ENCODE data around the gene INPP4A. TPM values are rescaled to one million over a fixed set of nuclear protein-coding genes. Genes with fewer than 3 reads are reported as not detected.

INPP4A gene
- polyA plus RNA-seq, 2 of the 4 experiments (the other 2 are of a cell fraction), result 9.4 to 16.0 TPM

- 55% methylated on average over 6 of the region's 6 CpGs for WGBS (ENCODE audit: missing lambda C conversion rate)
- TF ChIP-seq MAFK (IDR thresholded peaks at IDR 0.05; ENCODE audit: partially characterized antibody), result no peak
These were observed 162.4 kb downstream of the INPP4A start for GRCh38 chr2:98607104-98607503.

GRCh38 chr2:98607741-98608115, 163.1 kb downstream of the INPP4A start:
- ChIA-PET POLR2A (interaction anchor here (0.5 kb wide), 1 partner anchor 761 kb away, joined by 3 read pairs; no protein-coding TSS in a partner anchor), CTCF (interaction anchor here (1.9 kb wide), 1 partner anchor 39 kb away, joined by 4 read pairs; no protein-coding TSS in a partner anchor)
- TF ChIP-seq BHLHE40 (IDR thresholded peaks at IDR 0.05; ENCODE audit: low read depth, low read length) (no peak), CEBPB (IDR thresholded peaks at IDR 0.05) (peak in 1 of 2 experiments; percentile 63; a peak in 2 of 4 replicates)
- Histone ChIP-seq H3K4me1 (peaks cover 20% of the 10 kb centered on the region), H3K4me3 (peak overlapping the region; percentile 82), H3K27ac (peak overlapping the region; percentile 98 to 99), H3K9me3 (no peaks in the 10 kb centered on the region), H3K4me2 (peak overlapping the region; percentile 97)
- ATAC-seq, result peak in 1 of 2 experiments; percentile 34; a peak in 3 of 6 replicates
- FAIRE-seq, result no peak
- DNase-seq (ENCODE audit: low read depth in 1 of 2, low spot score in 1 of 2), result no peak
- WGBS (ENCODE audit: missing lambda C conversion rate), result 1% methylated on average over 7 of the region's 7 CpGs

More at GRCh38 chr2:98607104-98607503, 162.4 kb downstream of the INPP4A start:
- ChIA-PET CTCF (interaction anchor here (1.2 to 1.9 kb wide), 4 partner anchors 19 to 195 kb away, joined by 3 to 7 read pairs (median 4); no protein-coding TSS in a partner anchor), POLR2A (interaction anchor here (0.5 kb wide), 1 partner anchor 761 kb away, joined by 3 read pairs; no protein-coding TSS in a partner anchor)
- DNase-seq (ENCODE audit: low read depth in 1 of 2, low spot score in 1 of 2), result no peak
- FAIRE-seq, result no peak
- Histone ChIP-seq H3K4me1 (peaks cover 20% of the 10 kb centered on the region), H3K4me3 (peak overlapping the region; percentile 82), H3K9me3 (no peaks in the 10 kb centered on the region), H3K27ac (peak overlapping the region in 1 of 2 experiments; percentile 98; a peak in 3 of 6 replicates), H3K4me2 (peak overlapping the region; percentile 97)
- no peak for ATAC-seq

- ATAC-seq (peak; percentile 96), DNase-seq (ENCODE audit: low read depth in 1 of 2, low spot score in 1 of 2) (peak; percentile 83 to 94), FAIRE-seq (no peak)
- POLR2A ChIA-PET, result no interaction called here
- no peaks in the 10 kb centered on the region for H3K9me3 ChIP-seq
- H3K27ac ChIP-seq, result peak within 1 kb of the TSS; percentile 98 to 99
- H3K4me1 ChIP-seq, result peaks cover 20% of the 10 kb centered on the region
- CTCF ChIA-PET, result interaction anchor here (1.0 to 1.9 kb wide), 3 partner anchors 9 to 40 kb away, joined by 3 to 4 read pairs (median 4); no protein-coding TSS in a partner anchor
- 2% methylated on average over 56 of the region's 93 CpGs for WGBS (ENCODE audit: missing lambda C conversion rate)
- peak within 1 kb of the TSS; percentile 82 for H3K4me3 ChIP-seq
- TF ChIP-seq CHD2 (IDR thresholded peaks at IDR 0.05; ENCODE audit: low read length, partially characterized antibody) (no peak), KDM5A (IDR thresholded peaks at IDR 0.05) (peak; percentile 51; the same call in 1 of the 2 replicates), EP300 (IDR thresholded peaks at IDR 0.05) (no peak), PBX3 (IDR thresholded peaks at IDR 0.05) (peak; percentile 38; the same call in 1 of the 2 replicates), MYC (IDR thresholded peaks at IDR 0.05; ENCODE audit: borderline replicate concordance, low read length) (peak; percentile 56; the same call in 1 of the 2 replicates), FOXS1 (CRISPR knock-in tag; IDR thresholded peaks at IDR 0.05) (no peak), FOSL2 (IDR thresholded peaks at IDR 0.05) (no peak), FOSL2 (CRISPR knock-in tag; IDR thresholded peaks at IDR 0.05) (0 out of 2 replicates have a peak, but pooled peaks have one; percentile 5), E2F6 (IDR thresholded peaks at IDR 0.05; ENCODE audit: borderline replicate concordance, low read depth) (peak; percentile 57; the same call in 1 of the 2 replicates), RFX5 (IDR thresholded peaks at IDR 0.05) (no peak), BCL3 (IDR thresholded peaks at IDR 0.05) (peak; percentile 69), MAX (IDR thresholded peaks at IDR 0.05) (peak; percentile 88), ELK1 (IDR thresholded peaks at IDR 0.05; ENCODE audit: low read depth, low read length) (no peak), EHMT2 (IDR thresholded peaks at IDR 0.05; ENCODE audit: low read depth) (no peak), PHF8 (IDR thresholded peaks at IDR 0.05; ENCODE audit: borderline replicate concordance, low read depth) (peak; percentile 98), POLR2A (IDR thresholded peaks at IDR 0.05; ENCODE audit: low read length) (peak; percentile 83), NPAS2 (CRISPR knock-in tag; IDR thresholded peaks at IDR 0.05; ENCODE audit: borderline replicate concordance) (no peak), HOXA7 (CRISPR knock-in tag; IDR thresholded peaks at IDR 0.05) (no peak), KDM1A (IDR thresholded peaks at IDR 0.05; ENCODE audit: low read depth) (no peak), GATA3 (IDR thresholded peaks at IDR 0.05; ENCODE audit: borderline replicate concordance) (no peak), JUN (IDR thresholded peaks at IDR 0.05) (peak; percentile 89 to 93)
- TF ChIP-seq, protein P1, sequence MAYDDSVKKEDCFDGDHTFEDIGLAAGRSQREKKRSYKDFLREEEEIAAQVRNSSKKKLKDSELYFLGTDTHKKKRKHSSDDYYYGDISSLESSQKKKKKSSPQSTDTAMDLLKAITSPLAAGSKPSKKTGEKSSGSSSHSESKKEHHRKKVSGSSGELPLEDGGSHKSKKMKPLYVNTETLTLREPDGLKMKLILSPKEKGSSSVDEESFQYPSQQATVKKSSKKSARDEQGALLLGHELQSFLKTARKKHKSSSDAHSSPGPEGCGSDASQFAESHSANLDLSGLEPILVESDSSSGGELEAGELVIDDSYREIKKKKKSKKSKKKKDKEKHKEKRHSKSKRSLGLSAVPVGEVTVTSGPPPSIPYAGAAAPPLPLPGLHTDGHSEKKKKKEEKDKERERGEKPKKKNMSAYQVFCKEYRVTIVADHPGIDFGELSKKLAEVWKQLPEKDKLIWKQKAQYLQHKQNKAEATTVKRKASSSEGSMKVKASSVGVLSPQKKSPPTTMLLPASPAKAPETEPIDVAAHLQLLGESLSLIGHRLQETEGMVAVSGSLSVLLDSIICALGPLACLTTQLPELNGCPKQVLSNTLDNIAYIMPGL (CRISPR knock-in tag; IDR thresholded peaks at IDR 0.05; ENCODE audit: borderline replicate concordance), result peak; percentile 77; the same call in 1 of the 2 replicates
- peak within 1 kb of the TSS; percentile 97 for H3K4me2 ChIP-seq
These were observed 163.7 kb downstream of the INPP4A start, which contains the start of the genes COA5 and UNC50 for GRCh38 chr2:98608116-98608961. TSS of gene COA5 (minus strand) at chr2:98608512. CDS start at chr2:98608405, 107 bp downstream. TSS of gene UNC50 (plus strand) at chr2:98608589. CDS start at chr2:98609760, 1,171 bp downstream.
